GM12872 (cell line): Measurements from ENCODE around the gene HAO1.

Source experiments
- TF ChIP-seq, protein P1 (sequence below): IDR thresholded peaks from 3 replicates; pipeline ENCODE4 v1.5.1; 2011; ENCODE audit warnings: low read depth, mild to moderate bottlenecking, low read length, moderate library complexity; ENCODE audit not compliant: insufficient read depth

The HAO1 gene

DNA sequence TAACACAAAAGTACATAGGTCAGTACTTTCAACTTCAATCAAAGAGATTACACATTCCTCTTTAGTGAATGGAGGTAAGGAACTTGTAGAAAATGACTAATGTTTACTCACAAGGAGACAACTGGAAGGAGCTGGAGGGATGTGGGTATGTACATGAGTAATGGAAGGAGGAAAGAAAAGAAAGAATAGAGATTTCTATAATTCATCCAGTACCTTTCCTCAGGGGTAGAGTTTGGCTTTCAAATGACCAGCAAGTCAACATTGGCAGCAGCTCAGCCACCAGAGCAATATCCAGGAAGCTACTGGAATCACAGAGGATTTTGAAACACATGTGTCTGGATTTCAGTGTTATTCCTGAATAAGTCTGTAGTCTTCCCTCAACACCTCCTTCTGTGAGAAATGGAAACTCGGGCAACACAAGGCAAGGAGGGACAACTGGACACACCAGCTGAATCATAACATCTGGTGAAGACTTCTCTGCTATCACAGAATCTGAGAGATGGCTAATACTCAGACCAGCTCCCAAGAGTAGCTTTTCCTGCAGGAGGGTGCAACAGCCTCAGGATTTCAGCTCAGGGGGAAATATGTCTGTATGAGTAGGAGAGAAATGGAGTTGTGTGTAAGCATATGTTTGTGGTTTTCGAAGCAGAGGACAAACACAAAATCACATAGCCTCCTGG lies 98.8 kb downstream of the HAO1 start:
- TF ChIP-seq, protein P1, sequence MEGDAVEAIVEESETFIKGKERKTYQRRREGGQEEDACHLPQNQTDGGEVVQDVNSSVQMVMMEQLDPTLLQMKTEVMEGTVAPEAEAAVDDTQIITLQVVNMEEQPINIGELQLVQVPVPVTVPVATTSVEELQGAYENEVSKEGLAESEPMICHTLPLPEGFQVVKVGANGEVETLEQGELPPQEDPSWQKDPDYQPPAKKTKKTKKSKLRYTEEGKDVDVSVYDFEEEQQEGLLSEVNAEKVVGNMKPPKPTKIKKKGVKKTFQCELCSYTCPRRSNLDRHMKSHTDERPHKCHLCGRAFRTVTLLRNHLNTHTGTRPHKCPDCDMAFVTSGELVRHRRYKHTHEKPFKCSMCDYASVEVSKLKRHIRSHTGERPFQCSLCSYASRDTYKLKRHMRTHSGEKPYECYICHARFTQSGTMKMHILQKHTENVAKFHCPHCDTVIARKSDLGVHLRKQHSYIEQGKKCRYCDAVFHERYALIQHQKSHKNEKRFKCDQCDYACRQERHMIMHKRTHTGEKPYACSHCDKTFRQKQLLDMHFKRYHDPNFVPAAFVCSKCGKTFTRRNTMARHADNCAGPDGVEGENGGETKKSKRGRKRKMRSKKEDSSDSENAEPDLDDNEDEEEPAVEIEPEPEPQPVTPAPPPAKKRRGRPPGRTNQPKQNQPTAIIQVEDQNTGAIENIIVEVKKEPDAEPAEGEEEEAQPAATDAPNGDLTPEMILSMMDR = no peak

DNA sequence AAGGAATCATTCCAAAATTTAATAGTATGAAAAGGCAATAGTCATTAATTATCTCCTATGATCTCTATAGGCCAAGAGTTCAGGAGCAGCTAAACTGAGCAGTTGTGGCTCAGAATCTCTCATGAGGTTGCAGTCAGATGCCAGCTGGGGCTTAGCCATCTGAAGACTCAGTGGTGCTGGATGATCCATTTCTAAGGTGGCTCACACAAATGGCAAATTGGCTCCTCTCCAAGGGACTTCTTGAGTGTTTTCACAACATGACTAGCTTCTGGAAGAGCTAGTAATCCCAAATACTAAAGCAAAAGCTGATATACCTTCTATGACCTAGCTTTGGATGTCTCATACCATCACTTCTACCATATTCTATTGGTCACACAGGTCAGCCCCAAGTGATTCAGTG lies 104.2 kb downstream of the HAO1 start:
- TF ChIP-seq, protein P1 = no peak
